IPS-15b (cell line): ENCODE results near the gene GDF9.
A peak's percentile ranks its signal among the peaks of the same experiment; 100 is the strongest.

Experiments used
- H3K27me3 ChIP-seq: one replicate; pipeline ENCODE4 v1.6.1; 2013; ENCODE audit warnings: low read length; ENCODE audit not compliant: control insufficient read depth, insufficient read depth
- H3K36me3 ChIP-seq: one replicate; pipeline ENCODE4 v1.6.1; 2013; ENCODE audit warnings: low read length; ENCODE audit not compliant: control insufficient read depth, insufficient read depth
- H3K4me1 ChIP-seq: one replicate; pipeline ENCODE4 v1.6.1; 2013; ENCODE audit warnings: mild to moderate bottlenecking, low read length; ENCODE audit not compliant: control insufficient read depth, insufficient read depth
- H3K4me3 ChIP-seq: one replicate; pipeline ENCODE4 v1.5.1; 2013; ENCODE audit warnings: low read depth, low read length
- H3K9ac ChIP-seq: one replicate; pipeline ENCODE4 v1.6.1; 2013; ENCODE audit warnings: low read depth, mild to moderate bottlenecking, low read length
- H3K9me3 ChIP-seq: one replicate; pipeline ENCODE4 v1.6.1; 2013; ENCODE audit warnings: mild to moderate bottlenecking, low read length; ENCODE audit not compliant: control insufficient read depth, insufficient read depth

The GDF9 gene

DNA sequence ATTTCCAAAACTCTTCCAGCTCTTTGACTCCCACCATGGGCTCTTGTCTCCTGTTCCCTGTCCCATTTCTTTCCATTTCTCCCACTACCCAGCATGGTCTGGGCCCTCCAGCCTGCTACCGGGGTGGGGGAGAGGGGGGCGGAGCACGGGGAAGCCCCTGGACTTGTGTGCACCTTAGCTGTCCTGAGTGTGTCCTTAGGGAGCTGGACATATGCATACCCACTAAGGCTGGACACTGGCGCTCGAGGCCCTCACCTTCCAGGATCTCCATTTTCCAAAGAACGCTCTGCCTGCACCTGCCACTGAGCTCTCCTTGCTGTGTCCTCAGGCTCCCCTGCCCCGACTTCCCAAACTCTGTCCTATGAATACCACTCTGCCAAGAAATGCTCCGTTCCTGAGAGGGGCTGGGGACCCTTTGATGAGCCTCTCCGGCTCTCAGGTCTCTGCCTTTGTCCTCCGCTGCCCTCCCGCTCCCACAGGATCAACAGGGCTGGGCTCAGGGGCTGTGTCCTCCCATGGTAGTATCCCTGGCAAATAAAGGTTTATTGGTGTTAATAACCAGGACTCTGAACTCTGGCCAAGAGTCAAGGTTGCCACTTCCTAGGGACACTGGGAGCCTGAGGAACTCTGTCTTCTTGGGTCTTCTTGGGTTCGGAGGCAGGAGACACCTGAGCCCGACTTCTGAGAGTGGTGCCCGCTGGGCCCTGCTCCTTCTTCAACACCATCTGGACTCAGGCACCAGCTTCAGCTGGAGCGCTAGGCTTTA, 35.0 kb downstream of the GDF9 start:
- peak overlapping the region; percentile 26 for H3K9ac ChIP-seq
- H3K9me3 ChIP-seq = no peaks in the 10 kb centered on the region
- H3K27me3 ChIP-seq = peaks cover 63% of the 10 kb centered on the region
- no peaks in the 10 kb centered on the region for H3K36me3 ChIP-seq
- peak overlapping the region; percentile 73 for H3K4me3 ChIP-seq
- peaks cover 3% of the 10 kb centered on the region for H3K4me1 ChIP-seq

DNA sequence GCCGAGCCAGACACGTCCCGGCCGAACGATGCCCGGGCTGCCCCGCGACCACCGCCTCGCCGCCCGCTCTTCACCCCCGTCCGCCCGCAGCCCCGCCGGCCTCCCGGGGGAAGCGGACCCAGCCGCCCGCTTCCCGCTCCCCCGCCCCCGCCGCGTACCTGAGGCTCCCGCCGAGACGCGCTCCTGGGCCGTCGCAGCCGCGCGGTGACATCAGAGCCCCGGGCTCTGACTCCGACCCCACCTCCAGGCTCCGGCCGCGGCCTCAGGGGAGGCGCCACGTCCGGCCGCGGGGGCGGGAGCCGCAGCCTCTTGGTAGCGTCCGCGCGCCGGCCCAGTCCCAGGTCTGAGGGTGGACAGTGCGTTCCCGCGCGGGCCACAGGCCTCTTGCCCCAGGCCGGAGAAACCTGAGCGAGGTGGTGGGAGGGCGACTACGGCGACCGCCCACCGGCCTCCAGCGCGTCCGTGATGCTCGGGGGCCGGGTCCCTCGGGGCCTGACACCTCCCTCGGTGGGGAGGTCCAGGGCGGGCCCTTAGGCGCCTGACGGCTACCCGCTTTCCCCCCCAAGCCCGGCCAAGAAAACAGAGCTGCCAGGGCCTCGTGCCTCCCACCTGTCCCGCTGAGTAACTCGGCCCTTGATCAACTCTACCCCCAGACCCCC, 35.7 kb downstream of the GDF9 start, which contains the start of gene SHROOM1:
Gene SHROOM1 (minus strand): TSS at position 212 of the 659 bp plus-strand sequence. CDS start 4,507 bp downstream, outside the sequence.
- peaks cover 4% of the 10 kb centered on the region for H3K4me1 ChIP-seq
- H3K4me3 ChIP-seq = peak within 1 kb of the TSS; percentile 73
- H3K9me3 ChIP-seq = no peaks in the 10 kb centered on the region
- H3K9ac ChIP-seq = peak within 1 kb of the TSS; percentile 26
- peaks cover 68% of the 10 kb centered on the region for H3K27me3 ChIP-seq
- H3K36me3 ChIP-seq = no peaks in the 10 kb centered on the region

DNA sequence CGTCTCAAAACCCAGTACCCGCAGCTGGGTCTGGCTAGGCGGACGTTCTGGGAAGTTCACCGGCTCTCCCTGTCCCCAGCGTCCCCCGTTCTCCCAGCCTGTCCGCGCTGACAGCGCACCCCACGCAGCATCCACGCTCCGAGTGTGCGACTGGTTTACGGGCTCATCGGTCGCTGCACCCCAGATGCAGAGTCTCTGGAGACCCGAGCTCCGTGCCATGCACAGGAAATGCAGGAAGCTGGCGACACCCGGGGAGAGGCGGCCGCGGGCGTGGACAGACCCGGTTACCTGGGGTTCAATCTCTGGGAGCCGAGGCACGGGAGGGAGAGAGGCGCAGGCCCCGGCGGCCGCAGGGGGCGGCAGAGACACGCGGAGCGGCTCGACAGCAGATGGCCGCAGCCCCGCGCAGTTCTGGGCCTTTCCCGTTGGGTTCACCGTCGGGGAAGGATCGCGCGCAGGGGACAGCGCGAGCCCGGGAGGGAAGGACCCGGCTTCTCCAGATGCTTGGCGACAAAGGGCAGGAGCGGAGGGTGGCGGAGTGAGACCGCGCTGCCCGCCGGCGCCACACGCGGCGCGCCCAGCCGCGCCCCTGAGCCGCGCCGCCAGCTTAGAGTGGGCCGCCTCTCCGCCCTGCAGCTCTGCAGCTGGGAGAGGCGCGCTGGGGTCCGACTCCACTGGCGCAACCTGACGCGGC, 36.4 kb downstream of the GDF9 start:
- H3K27me3 ChIP-seq = peaks cover 73% of the 10 kb centered on the region

DNA sequence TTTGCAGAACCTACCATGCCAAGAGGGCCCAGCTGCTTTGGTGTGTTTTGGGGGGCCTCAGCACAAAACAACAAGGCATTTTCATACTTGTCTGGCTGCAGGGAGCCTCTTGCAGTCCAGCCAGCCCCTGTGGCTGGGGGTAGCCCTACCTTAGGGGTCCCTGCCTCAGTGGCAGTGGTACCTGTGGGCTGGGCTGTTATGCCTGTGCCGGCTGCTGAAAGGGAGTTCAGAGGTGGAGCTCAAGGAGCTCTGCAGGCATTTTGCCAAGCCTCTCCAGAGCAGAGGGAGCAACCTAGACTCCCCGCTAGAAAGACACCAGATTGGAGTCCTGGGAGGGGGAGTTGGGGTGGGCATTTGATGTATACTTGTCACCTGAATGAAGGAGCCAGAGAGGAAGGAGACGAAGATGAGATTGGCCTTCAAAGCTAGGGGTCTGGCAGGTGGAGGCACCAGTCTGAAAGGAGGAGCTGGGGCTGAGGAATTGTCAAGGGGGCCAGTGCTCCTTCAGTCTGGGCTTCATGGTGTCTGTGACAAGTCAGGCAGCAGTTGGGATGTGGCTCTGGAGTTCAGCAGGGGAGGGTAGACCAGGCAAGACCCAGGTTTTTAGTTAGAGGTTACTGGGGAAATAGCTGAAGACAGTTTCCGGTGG, 37.3 kb downstream of the GDF9 start:
- peak overlapping the region; percentile 73 for H3K4me3 ChIP-seq
- no peaks in the 10 kb centered on the region for H3K9me3 ChIP-seq
- H3K4me1 ChIP-seq = peaks cover 6% of the 10 kb centered on the region
- H3K27me3 ChIP-seq = peaks cover 82% of the 10 kb centered on the region
- no peaks in the 10 kb centered on the region for H3K36me3 ChIP-seq
- H3K9ac ChIP-seq = no peak overlapping the region

More for the DNA sequence above, 36.4 kb downstream of the GDF9 start:
- H3K4me1 ChIP-seq = peaks cover 4% of the 10 kb centered on the region
- peak overlapping the region; percentile 73 for H3K4me3 ChIP-seq
- no peak overlapping the region for H3K9ac ChIP-seq
- H3K36me3 ChIP-seq = no peaks in the 10 kb centered on the region
- no peaks in the 10 kb centered on the region for H3K9me3 ChIP-seq

DNA sequence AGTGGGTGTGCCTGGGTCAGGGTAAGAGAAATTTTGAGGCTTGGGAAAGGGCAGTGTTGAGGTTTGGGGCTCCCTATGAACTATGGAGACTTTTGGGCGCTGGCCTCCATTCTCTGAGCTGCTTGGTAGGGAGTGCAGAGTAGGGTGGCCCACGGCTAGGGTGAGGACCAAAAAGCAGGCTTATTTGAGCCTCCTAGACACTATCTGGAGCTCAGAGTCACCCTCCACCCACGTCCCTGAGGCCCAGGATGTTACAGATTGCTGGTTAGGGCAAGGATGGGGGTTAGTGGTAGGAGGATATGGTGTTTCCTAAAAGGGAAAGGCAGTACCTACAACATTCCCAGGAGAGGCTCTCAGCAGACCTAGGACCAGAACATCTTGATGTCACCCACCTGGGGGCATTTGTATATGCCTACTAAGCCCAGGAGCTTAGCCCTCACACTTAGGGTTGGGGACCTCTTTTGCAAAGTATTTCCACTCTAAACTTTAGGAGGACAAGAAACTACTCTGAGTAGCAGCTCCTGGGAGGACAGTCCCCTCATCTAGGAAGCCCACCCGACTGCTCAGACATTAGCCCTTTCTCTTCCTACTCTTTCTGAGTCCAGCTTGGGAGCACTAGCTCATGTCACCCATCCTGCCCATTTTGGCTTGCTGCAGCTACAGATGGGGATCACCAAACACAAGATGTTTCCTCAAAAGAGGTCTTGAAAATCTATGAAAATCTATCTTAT, 38.2 kb downstream of the GDF9 start:
- Histone ChIP-seq H3K4me3 (no peak overlapping the region), H3K27me3 (peaks cover 85% of the 10 kb centered on the region), H3K4me1 (peaks cover 7% of the 10 kb centered on the region), H3K9me3 (no peaks in the 10 kb centered on the region), H3K9ac (no peak overlapping the region), H3K36me3 (no peaks in the 10 kb centered on the region)

DNA sequence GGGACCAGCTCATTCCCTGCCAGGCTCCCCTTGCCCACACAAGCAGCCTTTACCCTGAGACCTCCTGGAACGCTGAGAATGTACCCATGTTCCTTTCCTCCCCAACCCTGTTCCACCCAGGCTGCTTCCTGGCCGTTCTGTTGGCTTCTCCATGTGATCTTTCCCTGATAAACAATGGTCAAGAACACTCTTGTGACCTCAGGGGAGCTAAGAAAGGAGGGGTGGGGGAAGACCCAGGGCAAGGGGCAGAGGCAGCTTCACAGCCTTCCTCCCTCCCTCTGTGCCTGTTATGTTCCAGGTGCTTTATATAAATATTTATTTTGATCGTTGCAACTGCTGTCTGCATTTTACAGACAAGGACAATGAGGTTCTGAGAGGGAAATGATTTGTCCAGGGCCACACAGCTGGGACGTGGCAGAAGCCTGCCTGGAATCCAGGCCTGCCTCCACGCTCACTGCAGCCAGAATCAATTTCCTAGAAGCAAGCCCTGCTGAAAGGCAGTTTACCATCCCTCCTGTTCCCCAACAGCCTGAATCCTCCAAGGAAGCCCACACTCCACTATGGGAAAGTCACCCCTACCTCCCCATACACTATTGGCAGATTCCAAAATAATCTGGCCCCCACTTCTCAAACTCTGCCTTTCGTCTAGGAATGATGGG, 39.7 kb downstream of the GDF9 start:
- peak overlapping the region; percentile 37 for H3K4me3 ChIP-seq
- H3K27me3 ChIP-seq = peaks cover 77% of the 10 kb centered on the region
- H3K9me3 ChIP-seq = no peaks in the 10 kb centered on the region
- no peak overlapping the region for H3K9ac ChIP-seq
- H3K4me1 ChIP-seq = peaks cover 7% of the 10 kb centered on the region
- H3K36me3 ChIP-seq = no peaks in the 10 kb centered on the region

DNA sequence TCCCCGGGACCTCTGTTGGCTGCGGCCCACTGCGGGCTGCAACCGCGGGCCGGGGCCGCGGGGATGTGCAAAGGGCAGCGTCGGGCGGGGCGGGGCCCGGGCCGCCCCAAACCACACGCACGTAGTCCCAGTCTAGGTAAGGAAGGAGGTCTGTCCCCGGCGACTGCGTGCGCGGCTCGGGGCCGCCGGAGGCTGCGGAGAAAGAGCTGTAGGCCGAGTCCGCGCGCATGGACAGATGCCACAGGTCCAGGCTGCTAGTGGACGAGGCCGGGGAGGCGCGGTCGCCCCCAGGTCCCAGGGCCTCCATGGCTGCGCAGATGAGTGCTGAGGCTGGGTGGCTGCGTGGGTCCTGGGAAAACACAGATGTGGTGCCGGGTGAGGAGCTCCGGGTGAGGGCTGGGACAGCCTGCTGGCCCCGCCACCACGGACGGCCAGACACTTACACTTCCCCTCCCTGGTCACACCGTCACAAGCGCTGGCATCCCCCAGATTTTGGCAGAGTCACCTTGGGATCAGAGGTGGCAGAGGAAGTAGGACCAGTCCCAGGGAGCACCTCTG, 40.4 kb downstream of the GDF9 start:
- peak overlapping the region; percentile 47 for H3K9ac ChIP-seq
- no peaks in the 10 kb centered on the region for H3K36me3 ChIP-seq
- H3K27me3 ChIP-seq = peaks cover 77% of the 10 kb centered on the region
- no peaks in the 10 kb centered on the region for H3K9me3 ChIP-seq
- peak overlapping the region; percentile 37 for H3K4me3 ChIP-seq
- H3K4me1 ChIP-seq = peaks cover 7% of the 10 kb centered on the region

DNA sequence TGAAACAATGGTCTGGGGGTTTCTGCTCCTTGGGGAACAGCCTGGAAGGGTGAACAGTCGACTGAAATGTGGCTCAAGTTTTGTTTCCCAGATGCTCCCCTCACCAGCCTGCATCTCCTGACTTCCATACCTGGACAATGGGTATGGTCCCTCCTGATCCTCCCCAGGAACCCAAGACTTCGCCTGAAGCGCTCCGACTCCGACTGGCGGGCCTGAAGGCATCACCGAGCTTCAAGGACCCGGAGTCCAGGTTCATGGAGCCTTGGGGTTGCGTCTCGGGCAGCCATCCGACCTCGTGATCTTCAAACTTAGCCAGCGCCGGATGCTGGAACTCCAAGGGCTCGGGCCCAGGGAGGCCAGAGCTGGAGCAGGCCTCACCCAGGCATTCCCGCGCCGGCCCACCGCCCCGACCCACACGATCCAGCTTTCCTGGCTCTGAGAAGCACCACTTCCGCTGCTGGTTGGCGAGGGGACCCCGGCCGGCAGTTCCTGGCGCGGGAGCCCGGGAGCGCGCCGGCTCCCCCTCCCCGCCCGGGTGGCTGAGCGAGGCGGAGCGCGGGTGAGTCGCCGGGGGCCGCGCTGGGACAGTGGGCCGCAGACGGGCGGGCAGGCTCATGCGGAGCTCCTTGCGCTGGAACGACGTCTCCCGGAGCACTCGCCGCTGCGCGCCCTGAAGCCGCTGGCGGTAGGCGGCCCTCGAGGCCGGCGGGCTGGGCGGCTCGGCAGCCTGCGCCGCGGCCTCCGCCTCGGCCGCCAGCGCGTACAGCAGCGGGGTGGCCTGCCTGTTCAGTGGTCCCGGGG, 41.0 kb downstream of the GDF9 start:
- Histone ChIP-seq H3K4me3 (peak overlapping the region; percentile 37), H3K27me3 (peaks cover 77% of the 10 kb centered on the region), H3K4me1 (peaks cover 7% of the 10 kb centered on the region), H3K9ac (peak overlapping the region; percentile 56), H3K36me3 (no peaks in the 10 kb centered on the region), H3K9me3 (no peaks in the 10 kb centered on the region)

DNA sequence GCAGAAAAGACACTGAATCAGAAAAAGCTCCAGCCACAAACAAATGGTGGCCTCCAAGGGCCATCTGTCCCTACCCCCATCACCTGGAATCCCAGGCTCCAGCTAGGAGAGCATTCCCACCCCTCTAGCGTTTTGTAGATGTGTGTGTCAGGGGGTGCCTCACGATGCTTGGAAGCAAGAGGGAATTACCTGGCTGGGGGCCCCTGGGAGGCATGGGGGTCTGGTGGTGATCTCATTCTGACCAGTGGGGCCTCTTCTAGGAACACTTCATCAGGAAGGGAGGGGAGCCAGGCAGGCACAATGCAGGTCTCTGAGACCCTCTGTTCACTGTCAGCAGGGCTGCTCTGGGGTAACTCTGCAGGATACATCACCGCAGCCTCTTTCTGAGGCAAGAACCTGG, 41.8 kb downstream of the GDF9 start:
- H3K9me3 ChIP-seq = no peaks in the 10 kb centered on the region
- H3K4me3 ChIP-seq = no peak overlapping the region
- no peaks in the 10 kb centered on the region for H3K36me3 ChIP-seq
- H3K4me1 ChIP-seq = peaks cover 7% of the 10 kb centered on the region
- H3K9ac ChIP-seq = no peak overlapping the region
- H3K27me3 ChIP-seq = peaks cover 70% of the 10 kb centered on the region

DNA sequence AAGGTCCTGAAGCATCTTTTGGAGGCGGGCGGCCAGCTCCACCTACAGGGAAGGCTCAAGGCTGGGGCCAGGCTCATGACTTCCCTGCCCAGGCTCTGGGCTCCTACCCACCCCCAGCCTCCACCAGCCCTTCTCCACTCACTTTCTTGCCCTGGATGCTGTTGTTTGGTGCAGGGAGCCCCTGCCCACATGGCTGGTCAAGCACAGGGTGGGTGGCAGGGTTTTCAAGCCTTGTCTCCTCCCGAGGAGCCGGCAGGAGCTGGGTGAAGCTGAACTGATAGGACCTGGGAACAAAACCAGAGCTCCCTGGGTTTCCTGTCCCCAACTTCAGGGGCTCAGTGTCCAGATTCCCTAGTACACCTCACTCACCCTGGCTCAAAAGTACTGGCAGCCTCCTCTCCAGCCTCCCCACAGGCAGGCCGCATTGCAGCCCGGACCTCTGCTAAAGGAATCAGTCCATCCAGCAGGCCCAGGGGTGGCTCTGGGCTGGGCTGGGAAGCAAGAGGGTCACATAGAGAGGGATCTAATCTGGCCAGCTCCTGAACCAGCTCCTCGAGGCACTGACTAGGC, 42.7 kb downstream of the GDF9 start:
- Histone ChIP-seq H3K9ac (peak overlapping the region; percentile 54), H3K36me3 (no peaks in the 10 kb centered on the region), H3K4me1 (peaks cover 7% of the 10 kb centered on the region), H3K4me3 (no peak overlapping the region), H3K27me3 (peaks cover 63% of the 10 kb centered on the region), H3K9me3 (no peaks in the 10 kb centered on the region)
